Lower lobe of right lung (tissue), 2 donors: Measurements from ENCODE around the gene SPG21. TPM values are rescaled to one million over a fixed set of nuclear protein-coding genes. Genes with fewer than 3 reads are reported as not detected.

Experiments used
- ATAC-seq, 2 donors: fragments of 200-7000 bp; cut with Tn5 transposase; one replicate each; pipeline ENCODE4 v1.9.1; 2020 to 2022; ENCODE audit warnings: mild to moderate bottlenecking in 2 of 2, moderate library complexity in 2 of 2
- DNase-seq: peaks from one replicate; pipeline ENCODE4 v3.0.0-alpha.2; 2020
- H3K27ac ChIP-seq: fragments of 200-600 bp; one replicate; pipeline ENCODE4 v1.8.0; 2022
- H3K27me3 ChIP-seq: fragments of 200-600 bp; one replicate; pipeline ENCODE4 v1.8.0; 2022; ENCODE audit warnings: low read depth
- H3K36me3 ChIP-seq: fragments of 200-600 bp; one replicate; pipeline ENCODE4 v1.8.0; 2022; ENCODE audit warnings: mild to moderate bottlenecking
- H3K4me1 ChIP-seq: fragments of 200-600 bp; one replicate; pipeline ENCODE4 v1.8.0; 2022
- H3K4me3 ChIP-seq: fragments of 200-600 bp; one replicate; pipeline ENCODE4 v1.8.0; 2022; ENCODE audit warnings: mild to moderate bottlenecking
- H3K9me3 ChIP-seq: fragments of 200-600 bp; one replicate; pipeline ENCODE4 v1.8.0; 2022
- CTCF ChIP-seq: fragments of 200-600 bp; IDR thresholded peaks from one replicate; pipeline ENCODE4 v1.8.0; 2022; ENCODE audit warnings: antibody characterized with exemption, mild to moderate bottlenecking
- intact Hi-C: fragments of 100-400 bp; cut with DNase I; formaldehyde crosslinking; loops from one replicate; pipeline ENCODE4 v1.11.0; 2022
- total RNA-seq: library from RNA; stranded (reverse); fragmentation: NEBNext Ultra II Directional; extraction: Animal tissue kit (Norgen Biotek cat#: 25700); gene quantifications from one replicate; pipeline ENCODE4 v1.2.1, GENCODE V29; 2021
- donor health status: DM: no; HTN: yes; CAD: no; lungs with severe emphysema.

SPG21 gene
- total RNA-seq, 1 donor from 2014 or later, result 110 TPM

GRCh38 chr15:64916365-64916764 is 73.3 kb downstream of the SPG21 start:
- no peaks in the 10 kb centered on the region for H3K36me3 ChIP-seq
- ATAC-seq (no peak), DNase-seq (no peak)
- no peaks in the 10 kb centered on the region for H3K27me3 ChIP-seq
- intact Hi-C loops, result no loop called here
- H3K4me3 ChIP-seq, result no peak overlapping the region
- no peaks in the 10 kb centered on the region for H3K9me3 ChIP-seq
- no peak overlapping the region for H3K27ac ChIP-seq
- peaks cover 8% of the 10 kb centered on the region for H3K4me1 ChIP-seq
- TF ChIP-seq CTCF, result no peak

GRCh38 chr15:64915518-64916227 is 74.0 kb downstream of the SPG21 start:
- no peak for TF ChIP-seq CTCF
- Histone ChIP-seq H3K4me3 (no peak overlapping the region), H3K9me3 (no peaks in the 10 kb centered on the region), H3K27ac (no peak overlapping the region), H3K36me3 (no peaks in the 10 kb centered on the region), H3K27me3 (no peaks in the 10 kb centered on the region), H3K4me1 (peaks cover 13% of the 10 kb centered on the region)
- ATAC-seq (no peak), DNase-seq (no peak)
- intact Hi-C loops, result no loop called here

Other genes with a start within 250 kb of the SPG21 start
- 4.0 TPM for gene RBPMS2, start 214.3 kb downstream of the SPG21 start, total RNA-seq
- 1.4 TPM for gene PIF1, start 164.3 kb downstream of the SPG21 start, total RNA-seq
- gene PLEKHO2, start 148.0 kb downstream of the SPG21 start, total RNA-seq, result 68.3 TPM
- gene ANKDD1A, start 78.0 kb downstream of the SPG21 start, total RNA-seq, result 5.0 TPM
- 15.7 TPM for gene MTFMT, start 39.7 kb upstream of the SPG21 start, total RNA-seq
- 3.2 TPM for gene SLC51B, start 55.5 kb upstream of the SPG21 start, total RNA-seq
- 21.5 TPM for gene RASL12, start 78.1 kb upstream of the SPG21 start, total RNA-seq
- gene KBTBD13, start 86.8 kb upstream of the SPG21 start, total RNA-seq, result not detected
- 4.1 TPM for gene UBAP1L, start 125.3 kb upstream of the SPG21 start, total RNA-seq
- 19.8 TPM for gene PDCD7, start 143.9 kb upstream of the SPG21 start, total RNA-seq
- gene CLPX, start 195.4 kb upstream of the SPG21 start, total RNA-seq, result 43.4 TPM
- gene CILP, start 221.6 kb upstream of the SPG21 start, total RNA-seq, result 10.2 TPM